Body of pancreas (tissue), 4 donors: Measurements from ENCODE around the gene SFT2D2.

Experiments
- CTCF ChIP-seq, 7 experiments: fragments of 450-650 bp in 4 of 7; fragments of 200-600 bp in 3 of 7; sonication (generic) in 3 of 7; IDR thresholded peaks; one replicate each; pipeline ENCODE4 v1.5.1; 2016 to 2019; ENCODE audit warnings: antibody characterized with exemption in 7 of 7
- POLR2A ChIP-seq, 3 donors: fragments of 450-650 bp; IDR thresholded peaks; one replicate each; pipeline ENCODE4 v1.6.1; 2016; ENCODE audit warnings: antibody characterized with exemption in 3 of 3, mild to moderate bottlenecking in 2 of 3

- TF ChIP-seq CTCF (IDR thresholded peaks at IDR 0.05): no peak
- no peak for TF ChIP-seq POLR2A (IDR thresholded peaks at IDR 0.05)
These were observed 5.3 kb upstream of the SFT2D2 start for GRCh38 chr1:168220470-168220871.
